ENCODE results near the gene CCL19. TPM values are rescaled to one million over a fixed set of nuclear protein-coding genes. Genes with fewer than 3 reads are reported as not detected.

CCL19 gene
- total RNA-seq, 2 donors from 2014 or later = not detected

GRCh38 chr9:34650816-34651215 lies 40.3 kb downstream of the CCL19 start:
- DNase-seq (ENCODE audit: low spot score) (no peak), ATAC-seq (no peak)
- H3K4me1 Mint-ChIP-seq (ENCODE audit: low read depth in 2 of 2) = peaks cover 40% of the 10 kb centered on the region in 2 donors
- no peak overlapping the region for H3K4me3 Mint-ChIP-seq
- H3K9me3 Mint-ChIP-seq = no peaks in the 10 kb centered on the region
- no peak overlapping the region for H3K27ac Mint-ChIP-seq
- no peaks in the 10 kb centered on the region for H3K27me3 Mint-ChIP-seq
- peaks cover 7% of the 10 kb centered on the region for H3K36me3 Mint-ChIP-seq

DNA sequence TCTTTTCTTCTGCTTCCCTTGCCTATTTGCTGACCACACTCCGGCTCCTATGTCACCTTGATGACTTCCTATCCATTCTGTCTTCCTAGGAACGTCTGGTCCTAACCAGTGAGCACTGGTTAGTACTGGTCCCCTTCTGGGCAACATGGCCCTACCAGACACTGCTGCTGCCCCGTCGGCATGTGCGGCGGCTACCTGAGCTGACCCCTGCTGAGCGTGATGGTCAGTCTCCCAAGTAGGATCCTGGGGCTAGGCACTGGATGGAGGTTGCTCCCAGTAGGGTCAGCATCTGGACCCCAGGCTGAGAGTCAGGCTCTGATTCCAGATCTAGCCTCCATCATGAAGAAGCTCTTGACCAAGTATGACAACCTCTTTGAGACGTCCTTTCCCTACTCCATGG lies 42.4 kb downstream of the CCL19 start:
- H3K36me3 Mint-ChIP-seq = peaks cover 7% of the 10 kb centered on the region
- H3K4me3 Mint-ChIP-seq = peak overlapping the region; percentile 90
- no peaks in the 10 kb centered on the region for H3K9me3 Mint-ChIP-seq
- H3K27me3 Mint-ChIP-seq = no peaks in the 10 kb centered on the region
- no peak for ATAC-seq
- H3K27ac Mint-ChIP-seq = no peak overlapping the region
- no peak for DNase-seq (ENCODE audit: low spot score)
- H3K4me1 Mint-ChIP-seq (ENCODE audit: low read depth in 2 of 2) = peaks cover 39 to 40% of the 10 kb centered on the region in 2 donors

- H3K9me3 Mint-ChIP-seq = no peaks in the 10 kb centered on the region
- no peak for ATAC-seq
These were observed 43.4 kb downstream of the CCL19 start for GRCh38 chr9:34647651-34648050.

GRCh38 chr9:34647084-34647403 lies 44.0 kb downstream of the CCL19 start:
- Mint-ChIP-seq H3K27me3 (no peaks in the 10 kb centered on the region), H3K4me3 (peak overlapping the region; percentile 90), H3K9me3 (no peaks in the 10 kb centered on the region), H3K27ac (peak overlapping the region; percentile 68 to 76), H3K4me1 (ENCODE audit: low read depth in 2 of 2) (peaks cover 26% of the 10 kb centered on the region in 2 donors), H3K36me3 (peaks cover 7% of the 10 kb centered on the region)
- no peak for ATAC-seq
- DNase-seq (ENCODE audit: low spot score) = no peak

More at GRCh38 chr9:34647651-34648050, 43.4 kb downstream of the CCL19 start:
- peak overlapping the region; percentile 68 to 76 for H3K27ac Mint-ChIP-seq
- no peaks in the 10 kb centered on the region for H3K27me3 Mint-ChIP-seq
- peaks cover 30 to 32% of the 10 kb centered on the region in 2 donors for H3K4me1 Mint-ChIP-seq (ENCODE audit: low read depth in 2 of 2)
- DNase-seq (ENCODE audit: low spot score) = no peak
- peaks cover 7% of the 10 kb centered on the region for H3K36me3 Mint-ChIP-seq
- H3K4me3 Mint-ChIP-seq = peak overlapping the region; percentile 90

DNA sequence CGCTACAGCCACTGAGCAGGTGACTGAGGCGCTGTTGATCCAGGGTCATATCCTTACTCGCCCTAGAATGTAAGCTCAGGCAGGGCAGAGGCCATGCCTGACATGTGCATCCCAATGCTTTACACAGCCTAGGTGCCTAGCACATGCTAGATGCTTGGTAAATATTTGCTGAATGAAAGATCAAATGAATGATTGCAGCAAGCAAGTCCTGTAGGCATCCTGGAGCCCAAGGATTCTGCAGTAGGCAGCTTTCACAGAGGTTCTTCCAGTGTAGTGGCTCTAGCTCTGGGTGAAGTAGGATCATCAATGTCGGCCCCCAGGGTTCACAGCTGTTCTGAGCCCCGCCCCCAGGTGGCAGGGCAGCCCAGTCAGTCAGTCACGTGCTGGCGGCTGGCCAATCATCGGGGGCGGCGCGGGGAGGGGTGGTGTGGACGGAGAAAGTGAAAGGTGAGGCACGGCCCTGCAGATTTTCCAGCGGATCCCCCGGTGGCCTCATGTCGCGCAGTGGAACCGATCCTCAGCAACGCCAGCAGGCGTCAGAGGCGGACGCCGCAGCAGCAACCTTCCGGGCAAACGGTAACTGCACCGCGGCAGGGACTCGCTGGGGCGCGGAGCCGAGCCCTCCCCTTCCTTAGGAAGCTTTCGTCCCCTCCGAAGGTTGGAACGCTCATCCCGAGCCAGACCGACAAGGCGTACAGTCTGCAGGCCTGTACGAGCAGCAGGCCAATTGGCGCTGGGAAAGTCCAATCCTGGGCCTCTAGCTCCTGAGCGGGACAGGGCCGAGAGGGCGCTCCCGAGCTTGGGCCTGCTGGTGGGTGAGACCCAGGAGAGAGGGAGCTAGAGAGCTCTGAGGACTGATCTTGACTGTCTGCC lies 44.6 kb downstream of the CCL19 start, which contains the start of gene GALT:
Gene GALT (plus strand): TSS at position 465 of the 873 bp plus-strand sequence. CDS start 30 bp downstream, at position 495.
- H3K36me3 Mint-ChIP-seq = peaks cover 7% of the 10 kb centered on the region
- no peaks in the 10 kb centered on the region for H3K9me3 Mint-ChIP-seq
- peaks cover 27% of the 10 kb centered on the region in 2 donors for H3K4me1 Mint-ChIP-seq (ENCODE audit: low read depth in 2 of 2)
- peak within 1 kb of the TSS; percentile 68 to 76 for H3K27ac Mint-ChIP-seq
- ATAC-seq = peak; percentile 91 to 93
- H3K4me3 Mint-ChIP-seq = peak within 1 kb of the TSS; percentile 90
- peak; percentile 94 for DNase-seq (ENCODE audit: low spot score)
- H3K27me3 Mint-ChIP-seq = no peaks in the 10 kb centered on the region

DNA sequence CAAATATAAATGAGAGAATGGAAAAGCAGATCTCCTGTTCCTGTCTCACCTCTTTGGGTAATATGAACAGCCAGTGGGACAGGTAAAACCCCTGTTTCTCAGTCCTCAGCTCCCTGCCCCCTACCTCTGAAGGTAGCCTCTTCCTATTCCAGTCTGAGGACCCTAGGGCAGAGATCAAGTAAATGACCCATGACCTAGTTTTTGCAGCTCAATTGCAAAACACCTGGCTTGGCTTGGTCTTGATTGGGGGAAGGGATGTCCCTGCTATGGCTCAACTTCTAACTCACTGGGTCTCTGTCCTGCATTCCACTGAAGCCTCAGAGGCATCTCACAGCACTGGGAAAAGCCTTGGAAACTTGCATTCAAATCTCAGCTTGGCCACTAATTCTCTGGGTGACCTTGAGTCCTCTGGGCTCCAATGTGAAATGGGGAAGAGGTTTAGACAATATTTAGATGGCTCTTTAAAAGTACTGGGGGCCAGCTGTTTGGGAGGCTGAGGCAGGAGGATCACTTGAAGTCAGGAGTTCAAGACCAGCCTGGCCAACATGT lies 46.2 kb downstream of the CCL19 start:
- Mint-ChIP-seq H3K4me1 (ENCODE audit: low read depth in 2 of 2) (peaks cover 30 to 31% of the 10 kb centered on the region in 2 donors), H3K27me3 (no peaks in the 10 kb centered on the region), H3K9me3 (no peaks in the 10 kb centered on the region), H3K36me3 (peaks cover 7% of the 10 kb centered on the region), H3K4me3 (no peak overlapping the region), H3K27ac (no peak overlapping the region)
- ATAC-seq (no peak), DNase-seq (ENCODE audit: low spot score) (no peak)

GRCh38 chr9:34642679-34643078 lies 48.4 kb downstream of the CCL19 start:
- no peaks in the 10 kb centered on the region for H3K36me3 Mint-ChIP-seq
- no peaks in the 10 kb centered on the region for H3K27me3 Mint-ChIP-seq
- no peak for DNase-seq (ENCODE audit: low spot score)
- ATAC-seq = no peak
- peaks cover 30 to 32% of the 10 kb centered on the region in 2 donors for H3K4me1 Mint-ChIP-seq (ENCODE audit: low read depth in 2 of 2)
- H3K27ac Mint-ChIP-seq = no peak overlapping the region
- no peak overlapping the region for H3K4me3 Mint-ChIP-seq
- H3K9me3 Mint-ChIP-seq = no peaks in the 10 kb centered on the region

Other genes starting within 250 kb of the CCL19 start
- gene FAM219A, start 232.7 kb downstream of the CCL19 start, total RNA-seq = 10 to 100 TPM; 21.4 to 23.5 TPM
- not detected for gene DNAI1, start 232.5 kb downstream of the CCL19 start, total RNA-seq
- gene ENHO, start 168.3 kb downstream of the CCL19 start, total RNA-seq = not detected
- gene CNTFR, start 101.6 kb downstream of the CCL19 start, total RNA-seq = not detected
- 10 to 100 TPM; 22.7 to 23.1 TPM for gene RPP25L, start 79.2 kb downstream of the CCL19 start, total RNA-seq
- 100 to 1,000 TPM in 1 of 2 donors, 10 to 100 TPM in 1; 79.8 to 141 TPM for gene DCTN3, start 70.8 kb downstream of the CCL19 start, total RNA-seq
- under 1 TPM in 1 of 2 donors, not detected in 1; 0.31 TPM for gene ARID3C, start 62.2 kb downstream of the CCL19 start, total RNA-seq
- gene SIGMAR1, start 53.5 kb downstream of the CCL19 start, total RNA-seq = 100 to 1,000 TPM in 1 of 2 donors, 10 to 100 TPM in 1; 45.6 to 109 TPM
- gene GALT, start 44.6 kb downstream of the CCL19 start, total RNA-seq = 10 to 100 TPM; 19.4 to 50.2 TPM
- gene IL11RA, start 39.1 kb downstream of the CCL19 start, total RNA-seq = 10 to 100 TPM in 1 of 2 donors, 1 to 10 TPM in 1; 6.8 to 16.8 TPM
- not detected for gene CCL27, start 28.6 kb downstream of the CCL19 start, total RNA-seq
- gene CCL21, start 18.9 kb upstream of the CCL19 start, total RNA-seq = not detected